Measurements from ENCODE around the gene SNX24. TPM values are rescaled to one million over a fixed set of nuclear protein-coding genes. Genes with fewer than 3 reads are reported as not detected.

SNX24 gene
- total and polyA plus RNA-seq, 9 of the 15 experiments (the other 6 are each of a cell fraction or from before 2014, with no cell fraction given): 5.3 to 10.1 (median 7.9) TPM

DNA sequence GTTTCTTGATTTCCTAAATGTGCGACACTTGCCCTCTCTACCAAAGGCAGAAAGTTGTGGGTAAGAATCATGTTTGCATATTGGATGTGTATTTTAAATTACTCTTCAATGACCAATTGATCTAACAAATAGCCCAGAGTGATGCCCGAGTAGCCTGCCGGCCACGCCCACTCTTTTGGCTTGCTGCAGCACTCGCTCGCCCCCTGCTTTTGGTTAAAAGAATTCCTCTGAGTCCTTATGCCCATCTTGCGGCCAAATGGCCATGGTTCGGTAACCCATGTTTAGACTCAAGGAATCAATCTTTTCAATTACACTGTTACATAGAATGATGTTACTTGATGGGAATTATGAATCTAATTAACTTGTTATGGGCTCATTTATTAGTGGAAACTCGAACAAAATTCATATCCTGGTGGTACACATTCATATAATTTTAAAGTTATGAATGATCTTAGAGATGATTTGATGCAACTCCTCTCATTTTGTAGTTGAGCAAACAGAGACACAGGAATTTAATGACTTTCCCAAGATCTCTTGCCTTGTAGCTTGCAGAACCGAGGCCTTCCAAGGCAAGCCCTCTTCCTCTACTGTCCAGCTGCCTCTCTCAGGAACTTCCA lies 154.6 kb downstream of the SNX24 start (continued):
- TF ChIP-seq, protein P1, sequence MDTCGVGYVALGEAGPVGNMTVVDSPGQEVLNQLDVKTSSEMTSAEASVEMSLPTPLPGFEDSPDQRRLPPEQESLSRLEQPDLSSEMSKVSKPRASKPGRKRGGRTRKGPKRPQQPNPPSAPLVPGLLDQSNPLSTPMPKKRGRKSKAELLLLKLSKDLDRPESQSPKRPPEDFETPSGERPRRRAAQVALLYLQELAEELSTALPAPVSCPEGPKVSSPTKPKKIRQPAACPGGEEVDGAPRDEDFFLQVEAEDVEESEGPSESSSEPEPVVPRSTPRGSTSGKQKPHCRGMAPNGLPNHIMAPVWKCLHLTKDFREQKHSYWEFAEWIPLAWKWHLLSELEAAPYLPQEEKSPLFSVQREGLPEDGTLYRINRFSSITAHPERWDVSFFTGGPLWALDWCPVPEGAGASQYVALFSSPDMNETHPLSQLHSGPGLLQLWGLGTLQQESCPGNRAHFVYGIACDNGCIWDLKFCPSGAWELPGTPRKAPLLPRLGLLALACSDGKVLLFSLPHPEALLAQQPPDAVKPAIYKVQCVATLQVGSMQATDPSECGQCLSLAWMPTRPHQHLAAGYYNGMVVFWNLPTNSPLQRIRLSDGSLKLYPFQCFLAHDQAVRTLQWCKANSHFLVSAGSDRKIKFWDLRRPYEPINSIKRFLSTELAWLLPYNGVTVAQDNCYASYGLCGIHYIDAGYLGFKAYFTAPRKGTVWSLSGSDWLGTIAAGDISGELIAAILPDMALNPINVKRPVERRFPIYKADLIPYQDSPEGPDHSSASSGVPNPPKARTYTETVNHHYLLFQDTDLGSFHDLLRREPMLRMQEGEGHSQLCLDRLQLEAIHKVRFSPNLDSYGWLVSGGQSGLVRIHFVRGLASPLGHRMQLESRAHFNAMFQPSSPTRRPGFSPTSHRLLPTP (IDR thresholded peaks at IDR 0.05; ENCODE audit: borderline replicate concordance, extremely low read depth, insufficient read length): no peak
- peak; percentile 67 for TF ChIP-seq EGR1 (conservative IDR thresholded peaks at IDR 0.05)
- TF ChIP-seq ZEB2 (IDR thresholded peaks at IDR 0.05): no peak
- no peak for TF ChIP-seq FOXM1 (IDR thresholded peaks at IDR 0.05; ENCODE audit: low read depth)
- no peak for TF ChIP-seq FOXM1 (CRISPR knock-in tag; IDR thresholded peaks at IDR 0.05; ENCODE audit: low read depth)
- TF ChIP-seq CREM (IDR thresholded peaks at IDR 0.05; ENCODE audit: low read depth): 0 out of 2 replicates have a peak, but pooled peaks have one; percentile 9
- TF ChIP-seq, protein P2, sequence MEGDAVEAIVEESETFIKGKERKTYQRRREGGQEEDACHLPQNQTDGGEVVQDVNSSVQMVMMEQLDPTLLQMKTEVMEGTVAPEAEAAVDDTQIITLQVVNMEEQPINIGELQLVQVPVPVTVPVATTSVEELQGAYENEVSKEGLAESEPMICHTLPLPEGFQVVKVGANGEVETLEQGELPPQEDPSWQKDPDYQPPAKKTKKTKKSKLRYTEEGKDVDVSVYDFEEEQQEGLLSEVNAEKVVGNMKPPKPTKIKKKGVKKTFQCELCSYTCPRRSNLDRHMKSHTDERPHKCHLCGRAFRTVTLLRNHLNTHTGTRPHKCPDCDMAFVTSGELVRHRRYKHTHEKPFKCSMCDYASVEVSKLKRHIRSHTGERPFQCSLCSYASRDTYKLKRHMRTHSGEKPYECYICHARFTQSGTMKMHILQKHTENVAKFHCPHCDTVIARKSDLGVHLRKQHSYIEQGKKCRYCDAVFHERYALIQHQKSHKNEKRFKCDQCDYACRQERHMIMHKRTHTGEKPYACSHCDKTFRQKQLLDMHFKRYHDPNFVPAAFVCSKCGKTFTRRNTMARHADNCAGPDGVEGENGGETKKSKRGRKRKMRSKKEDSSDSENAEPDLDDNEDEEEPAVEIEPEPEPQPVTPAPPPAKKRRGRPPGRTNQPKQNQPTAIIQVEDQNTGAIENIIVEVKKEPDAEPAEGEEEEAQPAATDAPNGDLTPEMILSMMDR (IDR thresholded peaks at IDR 0.05 in 2 of 3, conservative IDR thresholded peaks at IDR 0.05 in 1 of 3; ENCODE audit: insufficient read depth in 2 of 3, low read depth in 1 of 3, low read length in 3 of 3): peak; percentile 84 to 90 (median 86)
- TF ChIP-seq SMC3 (conservative IDR thresholded peaks at IDR 0.05; ENCODE audit: insufficient read depth, low read depth, low read length): peak; percentile 88
- TF ChIP-seq, protein P3, sequence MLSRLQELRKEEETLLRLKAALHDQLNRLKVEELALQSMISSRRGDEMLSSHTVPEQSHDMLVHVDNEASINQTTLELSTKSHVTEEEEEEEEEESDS (CRISPR knock-in tag; IDR thresholded peaks at IDR 0.05): no peak
- TF ChIP-seq, protein P4, sequence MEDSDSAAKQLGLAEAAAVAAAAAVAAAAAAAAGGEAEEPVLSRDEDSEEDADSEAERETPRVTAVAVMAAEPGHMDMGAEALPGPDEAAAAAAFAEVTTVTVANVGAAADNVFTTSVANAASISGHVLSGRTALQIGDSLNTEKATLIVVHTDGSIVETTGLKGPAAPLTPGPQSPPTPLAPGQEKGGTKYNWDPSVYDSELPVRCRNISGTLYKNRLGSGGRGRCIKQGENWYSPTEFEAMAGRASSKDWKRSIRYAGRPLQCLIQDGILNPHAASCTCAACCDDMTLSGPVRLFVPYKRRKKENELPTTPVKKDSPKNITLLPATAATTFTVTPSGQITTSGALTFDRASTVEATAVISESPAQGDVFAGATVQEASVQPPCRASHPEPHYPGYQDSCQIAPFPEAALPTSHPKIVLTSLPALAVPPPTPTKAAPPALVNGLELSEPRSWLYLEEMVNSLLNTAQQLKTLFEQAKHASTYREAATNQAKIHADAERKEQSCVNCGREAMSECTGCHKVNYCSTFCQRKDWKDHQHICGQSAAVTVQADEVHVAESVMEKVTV (CRISPR knock-in tag; IDR thresholded peaks at IDR 0.05): peak; percentile 89
- peak; percentile 75 for TF ChIP-seq SP1 (CRISPR knock-in tag; IDR thresholded peaks at IDR 0.05)
- no peak for TF ChIP-seq ZNF764 (CRISPR knock-in tag; IDR thresholded peaks at IDR 0.05; ENCODE audit: low read depth)
- TF ChIP-seq RAD21 (CRISPR knock-in tag; conservative IDR thresholded peaks at IDR 0.05 in 1 of 2, IDR thresholded peaks at IDR 0.05 in 1 of 2): peak; percentile 93 to 94
- TF ChIP-seq HIVEP1 (CRISPR knock-in tag; IDR thresholded peaks at IDR 0.05): no peak
- TF ChIP-seq HMGN3 (IDR thresholded peaks at IDR 0.05; ENCODE audit: borderline replicate concordance, extremely low read depth, insufficient read length, low read depth, low read length): no peak
